HG03354 (cell line): ENCODE measurements around the gene PRKACA.

ENCODE experiments used
- ATAC-seq: cut with Tn5 transposase; IDR thresholded peaks from one replicate; pipeline ENCODE4 v1.9.1; 2021; ENCODE audit warnings: mild to moderate bottlenecking; ENCODE audit not compliant: unreplicated experiment, poor library complexity, severe bottlenecking

The PRKACA gene

DNA sequence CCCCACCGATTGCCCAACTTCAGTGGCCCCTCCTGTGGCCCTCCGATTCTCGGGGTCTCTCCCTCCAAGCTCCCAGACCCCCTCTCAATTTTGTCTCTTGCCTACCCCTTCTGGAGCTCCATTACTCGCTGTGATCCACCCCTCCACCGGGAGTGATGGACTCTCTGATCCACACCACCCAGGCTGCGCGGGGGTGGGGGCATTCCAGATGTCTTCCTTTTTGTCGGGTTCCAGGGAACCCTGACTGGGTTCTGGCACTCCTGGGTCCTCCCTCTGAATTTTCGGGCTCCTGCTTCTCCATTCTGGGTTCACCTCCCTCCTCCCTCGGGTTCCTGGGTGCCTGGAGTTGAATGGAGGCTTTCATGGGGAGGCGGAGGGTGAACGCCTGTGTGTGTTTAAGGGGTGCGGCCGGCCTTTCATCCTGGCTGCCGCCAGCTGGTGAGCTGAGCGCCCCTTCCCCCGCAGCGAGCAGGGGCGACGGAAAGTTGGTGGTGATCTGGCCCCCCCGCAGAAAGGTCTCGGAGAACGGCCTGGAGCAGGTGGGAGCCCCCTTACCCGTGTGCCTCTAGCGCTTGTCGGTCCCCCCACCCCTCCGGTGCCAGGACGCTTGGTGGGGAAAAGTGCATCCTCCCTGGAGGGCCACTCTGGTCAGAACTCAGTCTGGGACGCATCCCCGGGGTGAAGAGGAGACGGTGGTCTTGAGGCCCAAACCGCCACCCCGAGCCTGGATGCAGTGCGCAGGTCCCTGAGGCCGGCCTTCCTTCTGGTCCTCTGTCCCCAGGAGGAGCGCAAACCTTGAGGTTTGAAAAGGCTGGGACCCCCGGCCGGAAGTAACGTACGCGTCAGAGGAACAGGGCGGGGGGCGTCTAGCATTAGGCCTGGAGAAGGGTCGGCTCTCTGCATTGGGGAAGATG, 43.4 kb downstream of the PRKACA start:
- ATAC-seq: no peak

DNA sequence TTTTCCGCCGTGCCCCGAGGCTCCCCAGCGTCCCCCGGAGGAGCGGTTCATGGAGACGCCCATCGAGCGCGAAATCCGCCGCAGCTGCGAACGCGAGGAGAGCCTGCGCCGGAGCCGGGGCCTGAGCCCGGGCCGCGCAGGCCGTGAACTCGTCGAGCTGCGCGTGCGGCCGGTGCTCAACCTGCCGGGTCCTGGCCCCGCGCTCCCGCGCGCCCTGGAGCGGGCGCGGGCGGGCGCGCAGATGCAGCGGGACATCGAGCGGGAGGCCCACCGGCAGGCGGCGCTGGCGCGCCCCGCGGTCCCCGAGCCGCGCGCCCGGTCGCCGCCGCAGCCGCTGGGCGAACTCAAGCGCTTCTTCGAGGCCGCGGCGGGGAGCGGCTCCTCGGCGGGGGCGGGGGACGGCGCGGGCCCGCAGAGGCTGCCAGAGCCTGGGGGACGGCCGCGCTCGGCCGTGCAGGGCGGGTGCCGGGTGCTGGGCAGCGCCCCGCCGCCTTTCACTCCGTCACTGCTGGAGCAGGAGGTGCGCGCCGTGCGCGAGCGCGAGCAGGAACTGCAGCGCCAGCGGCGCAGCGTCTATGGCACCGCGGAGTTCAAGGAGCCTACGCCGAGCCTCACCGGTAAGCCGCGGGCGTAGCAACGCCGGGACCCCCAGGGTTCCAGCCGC, 44.2 kb downstream of the PRKACA start:
- ATAC-seq: no peak

DNA sequence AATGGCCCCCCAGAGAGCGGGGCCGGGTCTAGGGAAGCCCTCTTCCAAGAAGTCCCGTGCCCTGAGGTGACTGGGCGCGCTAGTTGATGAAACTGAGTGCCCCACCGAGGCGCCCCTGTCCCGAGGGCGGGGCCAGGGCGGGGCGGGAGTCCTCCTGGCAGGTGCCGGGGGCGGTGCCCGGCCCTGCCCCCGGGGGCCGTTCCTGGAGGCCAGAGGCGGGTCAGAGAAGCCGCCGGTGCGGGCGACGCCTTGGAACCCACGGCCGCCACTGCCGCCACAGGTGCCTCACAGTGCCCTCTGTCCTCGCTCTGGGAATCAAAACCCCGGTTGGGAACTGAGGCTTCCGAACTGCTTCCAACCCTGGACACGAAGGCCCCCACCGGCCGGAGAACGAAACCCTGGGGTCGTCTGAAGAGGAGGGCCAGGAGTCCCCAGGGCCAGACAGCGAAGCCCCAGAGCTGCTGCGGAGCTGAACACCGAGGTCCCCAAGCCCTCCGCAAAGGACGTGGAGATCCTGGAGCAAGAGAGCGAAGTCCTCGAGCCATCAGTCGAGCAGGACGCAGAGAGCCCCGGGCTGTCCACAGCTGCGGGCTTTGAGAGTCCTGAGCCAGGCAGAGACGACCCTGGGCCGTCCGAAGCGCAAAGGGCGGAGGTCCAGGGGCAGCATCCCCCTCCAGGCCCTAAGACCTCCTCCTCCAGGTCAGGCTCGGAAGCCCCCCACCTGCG, 44.9 kb downstream of the PRKACA start, which contains the start of gene MISP3:
Gene MISP3, plus strand, starts transcription at position 252 of the 726 bp plus-strand sequence. CDS start 524 bp downstream, outside the sequence.
- peak; percentile 20 for ATAC-seq

DNA sequence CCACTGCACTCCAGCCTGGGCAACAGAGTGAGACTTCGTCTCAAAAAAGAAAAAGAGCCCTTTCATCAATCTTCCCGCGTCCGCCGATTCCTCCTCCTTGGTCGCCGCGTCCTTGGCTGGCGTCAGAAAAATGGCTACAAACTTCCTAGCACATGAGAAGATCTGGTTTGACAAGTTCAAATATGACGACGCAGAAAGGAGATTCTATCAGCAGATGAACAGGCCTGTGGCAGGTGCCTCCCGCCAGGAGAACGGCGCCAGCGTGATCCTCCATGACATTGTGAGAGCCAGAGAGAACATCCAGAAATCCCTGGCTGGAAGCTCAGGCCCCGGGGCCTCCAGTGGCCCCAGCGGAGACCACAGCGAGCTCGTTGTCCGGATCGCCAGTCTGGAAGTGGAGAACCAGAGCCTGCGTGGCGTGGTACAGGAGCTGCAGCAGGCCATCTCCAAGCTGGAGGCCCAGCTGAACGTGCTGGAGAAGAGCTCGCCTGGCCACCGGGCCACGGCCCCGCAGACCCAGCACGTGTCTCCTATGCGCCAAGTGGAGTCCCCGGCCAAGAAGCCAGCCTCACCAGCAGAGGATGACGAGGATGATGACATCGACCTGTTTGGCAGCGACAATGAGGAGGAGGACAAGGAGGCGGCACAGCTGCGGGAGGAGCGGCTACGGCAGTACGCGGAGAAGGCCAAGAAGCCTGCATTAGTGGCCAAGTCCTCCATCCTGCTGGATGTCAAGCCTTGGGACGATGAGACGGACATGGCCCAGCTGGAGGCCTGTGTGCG, 47.1 kb downstream of the PRKACA start:
- no peak for ATAC-seq

DNA sequence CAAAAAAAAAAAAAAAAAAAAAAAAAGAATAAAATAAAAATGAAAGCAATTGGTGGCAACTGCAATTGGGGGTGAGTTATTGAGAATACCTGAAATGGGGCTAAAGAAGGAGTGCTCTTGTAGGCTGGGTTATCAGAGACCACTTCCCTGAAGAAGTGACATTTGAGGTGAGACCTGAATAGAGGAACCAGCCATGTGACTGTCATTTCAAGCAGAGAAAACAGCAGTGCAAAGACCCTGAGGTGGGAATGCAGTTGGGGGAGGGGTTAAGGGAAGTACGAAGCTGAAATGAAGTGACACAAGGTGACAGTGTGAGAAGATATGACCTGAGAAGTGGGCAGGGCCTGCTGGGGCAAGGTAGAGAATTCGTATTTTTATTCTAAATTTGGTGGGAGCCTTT, 51.4 kb downstream of the PRKACA start:
- no peak for ATAC-seq

DNA sequence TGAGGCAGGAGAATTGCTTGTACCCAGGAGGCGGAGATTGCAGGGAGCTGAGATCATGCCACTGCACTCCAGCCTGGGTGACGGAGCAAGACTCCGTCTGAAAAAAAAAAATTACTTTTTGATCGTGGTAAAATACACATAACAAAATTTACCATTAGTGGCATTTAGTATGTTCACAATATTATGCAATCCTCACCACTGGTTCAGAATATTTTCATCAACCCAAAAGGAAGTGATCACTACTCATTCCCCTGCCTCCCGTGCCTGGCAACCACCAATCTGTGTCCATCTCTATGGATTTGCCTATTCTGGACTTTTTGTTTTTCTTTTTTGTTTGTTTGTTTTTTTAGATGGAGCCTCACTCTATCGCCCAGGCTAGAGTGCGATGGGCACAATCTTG, 54.5 kb downstream of the PRKACA start:
- ATAC-seq: no peak

DNA sequence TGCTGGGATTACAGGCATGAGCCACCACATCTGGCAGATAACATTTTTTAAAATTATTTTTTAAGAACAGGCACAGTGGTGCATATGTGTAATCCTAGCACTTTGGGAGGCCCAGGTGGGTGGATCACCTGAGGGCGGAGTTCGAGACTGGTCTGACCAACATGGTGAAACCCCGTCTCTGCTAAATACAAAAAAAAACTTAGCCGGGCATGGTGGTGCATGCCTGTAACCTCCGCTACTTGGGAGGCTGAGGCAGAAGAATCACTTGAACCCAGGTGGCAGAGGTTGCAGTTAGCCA, 55.1 kb downstream of the PRKACA start:
- ATAC-seq: no peak

DNA sequence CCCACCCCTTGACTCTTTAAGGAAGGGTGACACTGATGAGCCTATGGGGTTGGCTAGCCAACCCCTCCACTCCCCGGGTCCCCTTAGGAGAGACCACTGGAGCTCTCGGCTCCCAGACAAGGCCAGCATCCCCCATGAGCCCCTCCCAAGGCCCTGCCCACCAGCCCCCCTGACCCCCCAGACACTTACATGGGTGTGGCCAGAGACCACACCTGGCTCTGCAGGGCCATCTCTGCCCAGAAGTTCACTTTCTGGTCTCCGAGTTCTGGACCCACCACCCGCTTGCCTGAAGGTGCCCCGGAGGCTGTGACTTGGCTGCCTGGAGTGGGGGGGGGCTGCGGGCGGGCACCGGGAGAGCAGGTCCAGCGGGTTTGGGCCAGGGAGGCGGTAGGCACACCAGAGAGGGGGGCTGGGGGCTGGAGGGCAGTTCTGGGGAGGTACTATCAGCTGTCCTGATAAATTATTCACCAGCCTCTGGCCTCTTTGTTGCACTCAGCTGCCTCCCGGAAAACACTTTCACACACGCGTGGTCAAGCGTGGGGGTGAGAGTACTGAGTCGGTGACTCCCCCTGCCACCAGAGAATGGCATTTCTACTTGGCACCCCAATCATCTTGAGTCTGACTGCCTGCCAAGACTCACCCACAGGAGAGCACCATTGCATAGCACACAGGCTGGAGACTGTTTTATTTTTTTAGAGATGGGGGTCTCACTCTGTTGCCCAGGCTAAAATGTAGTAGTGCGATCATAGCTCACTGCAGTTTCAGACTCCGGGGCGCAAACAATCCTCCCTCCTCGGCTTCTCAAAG, 55.6 kb downstream of the PRKACA start, which contains the start of gene PALM3:
Gene PALM3, minus strand, starts transcription at position 326 of the 807 bp plus-strand sequence. Its CDS starts 96 bp downstream, at position 230.
- no peak for ATAC-seq

DNA sequence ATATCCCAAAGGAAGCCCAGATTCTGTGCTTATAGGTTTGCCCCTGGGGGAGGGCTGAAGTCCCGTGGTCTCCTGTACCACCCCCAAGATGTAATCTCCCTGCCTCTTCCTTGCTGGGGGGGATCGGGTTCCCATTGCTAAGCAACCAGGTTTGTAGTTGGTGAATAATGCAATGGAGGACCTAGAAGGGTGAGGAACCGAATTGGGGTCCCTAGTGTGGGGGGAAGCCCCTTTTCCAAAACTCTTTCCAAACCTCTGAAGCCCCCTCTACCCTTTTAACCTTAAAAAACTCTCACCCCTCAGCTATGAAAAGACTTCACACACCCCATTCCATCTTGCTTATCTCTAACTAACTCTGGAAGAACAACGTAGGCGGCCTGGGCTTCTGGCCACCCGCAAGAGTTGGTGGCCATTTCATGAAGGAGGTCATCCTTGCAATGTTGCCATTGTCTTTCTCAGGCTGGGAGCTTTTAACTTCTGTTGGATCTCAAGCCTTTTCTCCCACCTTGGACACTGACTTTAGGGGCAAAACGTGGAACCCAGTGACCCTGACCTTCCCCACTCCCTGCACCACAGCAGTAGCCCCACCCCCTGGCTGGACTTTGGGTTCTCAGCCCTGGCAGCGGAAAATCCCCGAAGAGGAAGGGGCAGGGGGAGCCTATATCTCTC, 56.3 kb downstream of the PRKACA start:
- no peak for ATAC-seq

DNA sequence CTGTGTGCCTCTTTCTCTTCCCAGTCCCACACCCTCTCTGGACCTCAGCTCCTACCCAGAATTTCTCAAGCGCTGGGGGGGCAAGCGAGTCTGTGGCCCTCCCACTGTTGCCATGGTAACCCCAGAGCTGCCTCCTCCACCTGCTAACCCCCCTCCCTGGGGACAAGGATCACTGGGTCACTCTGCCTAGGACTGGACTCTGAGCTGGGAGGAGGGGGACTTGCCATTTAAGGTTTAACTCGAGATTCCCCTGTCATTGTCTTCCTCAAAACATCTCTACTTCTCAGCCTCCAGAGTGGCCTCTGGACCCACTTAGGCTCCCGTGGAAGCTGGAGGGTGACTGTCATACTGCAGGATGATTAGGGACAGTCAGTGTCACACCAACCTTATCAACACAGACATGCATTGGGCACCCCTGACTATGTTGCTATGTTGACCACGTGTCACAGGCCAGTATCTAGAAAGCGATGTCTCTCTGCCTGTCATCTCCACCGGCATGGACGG, 57.9 kb downstream of the PRKACA start:
- no peak for ATAC-seq

DNA sequence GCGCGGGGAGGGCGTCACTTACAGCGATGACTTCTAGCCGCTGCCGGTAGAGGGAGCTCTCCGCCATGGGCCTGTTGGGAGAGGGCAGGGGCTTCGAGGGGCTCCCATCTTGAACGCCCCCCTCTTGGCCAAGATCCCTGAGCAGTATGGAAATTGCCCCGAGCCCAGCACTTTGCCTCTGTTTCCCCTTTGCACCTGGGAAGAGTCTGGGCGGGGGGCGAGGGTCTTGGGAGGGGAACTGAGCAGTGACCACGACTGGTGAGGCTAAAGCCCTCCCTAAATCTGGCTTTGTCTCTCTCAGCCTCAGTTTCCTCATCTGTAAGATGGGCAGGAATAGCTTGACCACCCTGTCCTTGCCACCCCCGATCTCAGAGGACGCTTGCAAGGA, 58.5 kb downstream of the PRKACA start:
- ATAC-seq: no peak

DNA sequence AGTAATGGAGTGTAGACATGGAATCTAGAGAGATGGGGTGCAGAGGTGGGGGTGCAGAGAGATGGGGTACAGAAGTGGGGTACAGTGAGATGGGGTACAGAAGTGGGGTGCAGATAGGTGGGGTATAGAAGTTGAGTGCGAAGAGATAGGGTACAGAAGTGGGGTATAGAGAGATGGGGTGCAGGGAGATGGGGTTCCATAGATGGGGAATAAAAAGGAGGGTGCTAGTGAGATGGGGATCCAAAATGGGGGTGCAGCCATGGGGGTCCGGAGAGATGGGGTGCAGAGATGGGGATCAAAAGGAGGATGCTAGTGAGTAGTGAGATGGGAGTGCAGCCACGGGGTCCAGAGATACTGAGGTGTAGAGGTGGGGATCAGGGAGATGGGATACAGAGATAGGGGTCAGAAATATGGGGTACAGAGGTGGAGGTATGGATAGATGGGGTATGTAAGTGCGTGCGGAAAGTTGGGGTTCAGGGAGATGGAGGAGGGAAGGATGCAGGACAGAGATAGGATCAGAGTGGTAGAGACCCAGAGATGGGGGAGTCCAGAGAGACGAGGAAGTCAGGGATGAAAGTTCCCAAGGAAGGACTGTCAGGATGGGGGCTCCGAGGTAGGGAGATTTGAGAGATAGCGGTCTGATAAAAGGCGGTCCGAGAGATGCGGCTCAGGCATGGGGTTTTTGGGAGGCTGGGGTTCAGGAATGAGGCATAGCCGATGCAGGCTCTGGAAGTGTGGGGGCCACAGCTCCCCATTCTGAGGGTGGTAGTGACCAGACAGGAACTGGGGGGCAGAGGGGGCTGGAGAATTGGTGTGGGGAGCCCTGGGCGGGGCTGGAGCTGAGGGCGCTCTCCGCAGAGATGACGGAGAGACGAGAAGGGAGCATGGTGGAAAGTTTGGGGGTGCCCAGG, 59.1 kb downstream of the PRKACA start:
- no peak for ATAC-seq

DNA sequence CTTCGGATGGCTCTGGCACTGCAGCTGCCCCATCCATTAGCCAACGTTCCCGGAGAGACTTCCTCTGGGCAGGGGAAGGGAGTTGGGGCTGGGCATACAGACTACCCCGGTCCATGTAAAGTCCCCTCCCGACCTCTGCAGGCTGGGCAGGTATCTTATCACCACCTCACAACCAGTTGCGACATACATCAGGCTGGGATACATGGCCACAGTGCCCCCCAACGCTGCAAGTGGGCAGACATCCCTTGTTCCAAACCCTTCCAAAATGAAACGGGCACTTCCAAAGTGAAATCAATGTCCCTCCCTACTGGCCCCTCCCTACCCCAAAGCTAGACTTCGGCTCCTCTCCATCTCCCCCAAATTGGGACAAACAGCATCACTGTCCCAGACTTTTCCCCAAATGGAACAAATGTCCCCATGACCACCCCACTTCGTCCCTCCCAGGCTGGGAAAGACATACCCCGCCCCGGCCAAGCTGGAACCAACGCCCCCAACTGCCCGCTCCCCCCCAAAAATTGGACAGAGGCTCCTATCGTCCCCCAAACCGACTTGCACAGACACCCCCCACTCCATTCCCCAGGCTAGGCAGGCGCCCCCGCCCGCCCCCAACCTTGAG, 60.7 kb downstream of the PRKACA start:
- no peak for ATAC-seq

DNA sequence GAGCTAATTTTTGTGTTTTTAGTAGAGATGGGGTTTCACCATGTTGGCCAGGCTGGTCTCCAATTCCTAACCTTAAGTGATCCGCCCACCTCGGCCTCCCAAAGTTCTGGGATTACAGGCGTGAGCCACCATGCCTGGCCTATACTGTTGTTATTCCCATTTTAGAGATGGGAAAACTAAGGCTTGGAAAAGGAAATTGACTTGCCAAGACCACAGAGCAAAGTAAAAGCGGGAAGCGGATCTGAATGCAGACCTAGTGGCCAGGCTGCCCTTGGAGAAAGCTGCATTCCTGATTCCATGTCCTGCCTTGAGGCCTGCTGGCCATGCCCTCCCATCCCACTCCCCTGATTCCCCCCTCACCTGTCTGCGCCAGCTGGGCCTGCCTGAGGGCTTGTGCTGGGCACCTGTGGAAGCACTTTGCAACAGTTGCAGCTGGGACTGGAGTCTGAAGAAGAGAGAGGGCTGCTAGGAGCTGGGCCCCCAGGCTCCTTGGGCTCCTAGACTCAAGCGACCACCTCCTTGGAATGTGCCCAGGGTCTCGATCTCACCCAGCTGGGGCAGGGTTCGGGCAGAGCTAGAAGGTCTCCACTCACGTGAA, 61.4 kb downstream of the PRKACA start:
- no peak for ATAC-seq

DNA sequence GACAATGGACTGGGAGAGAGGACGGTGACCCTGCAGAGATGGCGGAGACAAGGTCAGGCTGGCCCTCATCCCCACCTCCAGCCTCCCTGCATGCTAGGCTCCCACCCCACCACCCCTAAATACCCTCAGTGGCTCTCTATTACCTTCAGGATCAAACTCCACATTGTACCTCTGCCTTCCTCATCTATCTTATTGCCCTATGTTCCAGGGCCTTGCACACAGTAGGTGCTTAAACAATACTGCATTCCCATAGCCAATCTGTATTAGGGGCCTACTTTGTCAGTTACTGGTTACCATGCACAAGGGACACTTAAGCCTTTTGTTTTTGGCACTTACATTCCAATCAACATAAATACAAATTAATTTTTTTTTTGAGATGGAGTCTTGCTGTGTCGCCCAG, 62.2 kb downstream of the PRKACA start:
- no peak for ATAC-seq

DNA sequence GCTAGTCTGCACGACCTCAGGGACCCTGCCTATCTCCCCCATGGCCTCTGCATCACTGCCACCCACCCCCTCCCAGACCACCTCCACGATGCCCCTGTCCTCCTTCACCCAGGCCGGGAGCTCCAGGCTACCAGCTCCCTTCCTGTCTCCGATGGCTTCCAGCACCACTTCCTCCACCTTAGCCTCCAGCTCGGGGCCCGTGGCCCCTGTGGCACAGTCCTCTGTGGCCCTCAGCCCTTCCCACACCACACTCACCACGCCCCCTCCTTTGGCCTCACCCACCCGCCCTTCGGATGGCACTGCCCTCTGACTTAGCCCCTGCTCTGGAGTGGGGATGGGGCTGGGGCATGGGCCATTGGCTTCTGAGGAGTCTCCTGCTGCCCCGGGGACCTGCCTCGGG, 62.8 kb downstream of the PRKACA start:
- no peak for ATAC-seq

DNA sequence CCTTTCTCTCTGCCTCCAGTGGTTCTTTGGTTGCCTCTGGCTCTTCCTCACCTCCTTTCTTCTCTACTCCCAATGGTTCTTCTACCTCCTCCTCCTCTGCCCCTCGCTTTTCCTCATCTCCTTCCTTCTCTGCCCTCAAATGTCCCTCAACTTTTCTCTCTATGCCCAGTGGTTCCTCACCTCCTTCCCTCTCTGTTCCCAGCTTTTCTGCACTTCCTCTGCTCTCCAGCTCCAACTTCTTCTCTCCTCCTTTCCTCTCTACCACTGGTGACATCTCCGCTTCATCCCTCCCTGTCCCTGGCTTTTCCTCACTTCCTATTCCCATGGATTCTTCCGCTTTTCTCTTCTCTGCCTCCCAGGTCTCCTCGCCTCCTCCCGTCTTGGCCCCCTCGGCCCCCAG, 63.5 kb downstream of the PRKACA start:
- no peak for ATAC-seq
